GM20000 (cell line): Measurements from ENCODE around the gene UGT1A3.

Source experiments
- DNase-seq: peaks from one replicate; pipeline ENCODE4 v3.0.0; 2012; ENCODE audit warnings: low spot score
- CTCF ChIP-seq: IDR thresholded peaks from 2 replicates; pipeline ENCODE4 v1.5.1; 2012; ENCODE audit warnings: mild to moderate bottlenecking, control low read depth; ENCODE audit errors: extremely low read depth, missing control alignments

UGT1A3 gene

DNA sequence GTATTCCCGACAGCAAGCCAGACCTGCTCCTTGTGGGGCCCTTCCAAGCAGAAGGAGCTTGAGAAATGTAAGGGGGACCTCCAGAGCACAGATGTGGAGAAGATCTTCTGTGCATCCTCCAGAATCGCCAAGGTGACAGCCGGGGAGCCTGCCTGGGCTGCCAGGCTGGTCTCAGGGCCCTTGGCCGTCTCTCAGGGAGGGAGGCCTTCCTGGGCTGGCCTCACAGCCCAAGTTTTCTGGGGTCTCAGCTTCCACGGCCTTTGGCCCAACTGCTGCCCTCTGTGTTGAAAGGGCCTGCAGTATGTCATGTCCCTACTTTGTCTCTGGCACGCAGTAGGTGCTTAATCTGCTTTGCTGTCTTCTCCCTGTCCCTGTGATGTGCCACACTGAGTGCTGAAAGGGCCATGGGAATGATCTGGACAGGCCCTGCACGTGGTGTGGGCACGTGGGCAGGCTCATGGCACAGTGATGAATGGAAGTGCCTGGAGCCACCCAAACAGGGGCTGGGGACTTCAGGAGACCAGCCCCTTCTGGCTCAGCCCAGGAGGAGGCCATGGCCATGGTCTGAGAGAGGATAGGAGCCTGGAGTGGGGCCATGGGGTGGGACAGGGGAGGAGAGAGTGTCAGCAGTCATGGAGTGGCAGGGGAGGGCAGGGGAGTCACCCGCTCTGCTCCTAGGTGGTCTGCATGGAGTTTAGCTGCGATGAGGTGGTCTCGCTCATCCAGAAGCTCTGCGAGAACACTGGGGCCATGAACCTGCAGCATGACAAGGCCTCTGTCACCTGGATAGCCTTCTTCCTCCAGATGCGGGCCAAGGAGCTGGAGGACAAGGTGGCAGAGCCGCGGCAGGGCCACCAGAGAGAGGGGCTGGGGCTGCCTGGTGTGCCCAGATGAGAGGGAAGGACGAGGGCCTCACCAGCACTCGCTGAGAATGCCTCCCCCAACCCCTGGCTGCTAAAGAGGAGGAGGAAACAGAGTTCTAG lies 90.1 kb downstream of the UGT1A3 start:
- DNase-seq = no peak
- TF ChIP-seq CTCF = no peak

DNA sequence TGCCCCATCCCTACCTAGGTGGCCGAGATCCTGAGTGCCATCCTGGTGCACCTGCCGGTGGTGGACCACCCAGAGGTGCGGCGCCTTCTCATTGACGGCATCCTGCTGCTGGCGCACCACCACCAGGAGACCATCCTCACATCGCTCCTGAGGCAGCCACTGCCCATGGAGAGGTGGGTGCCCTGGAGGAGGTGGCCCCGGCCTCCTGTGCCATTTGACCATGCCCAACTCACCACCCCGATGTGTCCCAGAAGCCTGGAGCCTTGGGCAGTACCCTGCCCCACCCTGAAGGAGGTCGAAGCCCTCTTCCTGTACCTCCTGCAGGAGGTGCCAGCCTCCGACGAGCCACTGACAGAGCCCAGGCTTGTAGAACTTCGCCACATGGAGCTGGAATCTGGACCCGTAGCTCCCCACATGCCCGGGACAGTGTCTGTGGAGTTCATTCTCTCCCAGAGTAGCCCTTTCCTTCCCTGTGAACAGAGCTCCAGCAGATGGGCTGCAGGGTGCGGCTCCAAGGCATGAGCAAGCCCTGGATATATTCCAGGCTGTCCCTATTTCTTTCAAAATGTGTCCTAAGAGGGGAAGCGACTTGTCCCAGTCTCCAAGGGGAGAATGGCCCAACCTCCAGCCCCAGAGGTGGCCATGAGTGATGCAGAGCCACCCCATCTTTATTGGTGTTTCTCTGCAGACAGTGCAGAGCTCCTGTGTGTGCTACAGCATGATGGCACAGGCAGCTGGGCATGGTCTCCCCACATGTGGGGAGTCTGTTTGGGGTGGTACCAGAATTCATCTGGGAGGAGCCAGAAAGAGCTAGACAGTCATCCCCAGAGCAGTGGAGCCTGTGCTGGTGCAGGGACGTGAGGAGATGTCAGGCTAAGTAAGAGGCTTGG lies 91.3 kb downstream of the UGT1A3 start:
- DNase-seq = no peak
- no peak for TF ChIP-seq CTCF

DNA sequence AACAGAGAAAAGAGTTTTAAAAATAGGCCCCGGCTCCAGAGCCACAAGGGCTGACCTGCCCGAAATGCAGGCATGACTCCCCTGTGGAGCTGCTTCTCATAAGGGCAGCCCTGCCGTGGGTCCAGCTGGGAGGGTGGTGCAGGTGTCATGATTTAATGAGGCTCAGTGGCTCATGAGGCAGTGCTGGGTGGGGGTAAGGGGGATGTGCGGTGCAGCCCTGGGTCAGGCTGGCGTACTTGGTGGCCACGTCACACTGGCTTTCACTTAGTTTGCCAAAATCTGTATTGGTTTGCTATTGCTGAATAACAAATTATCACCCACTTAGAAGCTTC lies 91.9 kb downstream of the UGT1A3 start:
- TF ChIP-seq CTCF = no peak
- no peak for DNase-seq

GRCh38 chr2:233821196-233821595 lies 92.4 kb downstream of the UGT1A3 start:
- DNase-seq = no peak
- TF ChIP-seq CTCF = no peak

GRCh38 chr2:233821709-233822100 lies 92.9 kb downstream of the UGT1A3 start:
- no peak for DNase-seq
- TF ChIP-seq CTCF = no peak

DNA sequence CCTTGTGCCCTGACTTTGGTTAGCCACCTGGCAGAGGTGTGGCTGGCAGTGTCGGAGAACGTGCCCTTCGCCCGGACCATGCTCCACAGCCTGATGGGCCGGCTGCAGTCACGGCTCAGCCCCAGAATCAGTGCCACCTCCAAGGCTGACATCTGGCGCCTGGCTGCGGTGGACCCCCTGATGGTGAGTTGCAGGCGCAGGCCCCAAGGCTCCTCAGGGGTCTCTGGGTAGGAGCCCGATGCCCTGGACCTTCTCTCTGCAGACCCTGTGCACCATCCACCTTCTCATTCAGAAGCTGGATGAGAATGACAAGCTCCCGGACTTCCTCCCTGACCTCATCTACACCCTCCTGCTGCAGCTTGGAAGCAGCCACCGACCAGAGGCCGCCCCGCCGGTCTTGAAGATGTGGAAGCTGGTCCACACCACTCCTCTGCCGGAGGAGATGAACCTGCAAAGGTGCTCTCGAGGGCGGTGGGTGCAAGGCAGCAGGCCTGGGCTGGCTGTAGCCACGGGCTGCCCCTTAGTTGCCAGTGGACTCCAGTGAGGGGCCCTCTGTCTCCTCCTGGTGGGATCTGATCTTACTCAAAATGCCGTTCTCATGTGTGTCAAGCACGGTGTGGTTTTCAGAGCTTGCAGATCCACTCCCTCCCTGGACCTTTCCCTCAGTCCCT lies 93.4 kb downstream of the UGT1A3 start:
- DNase-seq = no peak
- TF ChIP-seq CTCF = no peak
